ENCODE measurements around the gene IL11. TPM values are rescaled to one million over a fixed set of nuclear protein-coding genes. Genes with fewer than 3 reads are reported as not detected.
A peak's percentile ranks its signal among the peaks of the same experiment; 100 is the strongest.

Gene IL11
- total and polyA plus RNA-seq, 2 of the 13 experiments (the other 11 are each of a cell fraction or from before 2014, with no cell fraction given) = 2.5 to 2.9 TPM

GRCh38 chr19:55362174-55362989, 7.9 kb downstream of the IL11 start:
- Histone ChIP-seq H2AFZ (ENCODE audit: low read length) (no peak overlapping the region), H3K27ac (ENCODE audit: extremely low read length, insufficient read depth, low read length) (no peak overlapping the region), H3K4me1 (ENCODE audit: insufficient read depth, low read length) (peaks cover 14% of the 10 kb centered on the region), H3K9me3 (ENCODE audit: low read length) (no peaks in the 10 kb centered on the region), H3K79me2 (ENCODE audit: insufficient read depth, low read length) (no peaks in the 10 kb centered on the region), H3K36me3 (replicated peaks in 1 of 2; ENCODE audit: control insufficient read depth in 1 of 2, insufficient read depth in 2 of 2, low read length in 2 of 2) (no peaks in the 10 kb centered on the region), H3K4me2 (ENCODE audit: low read depth, low read length) (peak overlapping the region; percentile 1; the same call in 1 of the 2 replicates), H3K4me3 (replicated peaks in 1 of 3; ENCODE audit: insufficient read depth in 1 of 3, low read depth in 2 of 3, low read length in 3 of 3) (peak overlapping the region in 1 of 3 experiments; percentile 33; a peak in 1 of 6 replicates), H3K9ac (ENCODE audit: insufficient read depth, low read depth, low read length) (no peak overlapping the region), H4K20me1 (ENCODE audit: insufficient read depth, low read length) (no peaks in the 10 kb centered on the region), H3K27me3 (ENCODE audit: control insufficient read depth in 1 of 2, insufficient read depth in 2 of 2, low read length in 2 of 2) (peaks cover 4 to 24% of the 10 kb centered on the region in 2 experiments)
- ChIA-PET POLR2A (interaction anchor here (0.6 to 1.3 kb wide), 3 partner anchors 23 to 45 kb away, joined by 3 read pairs; partner anchors contain the start of gene KMT5C), CTCF (ENCODE audit: low intra/inter-chr PET ratio, low total read pairs) (no interaction called here)
- in situ Hi-C loops (cut with HindIII; ENCODE audit: extremely low pct_ligation_motif_present, low pct_unique_long_range_greater_than_20kb) = no loop called here
- no peak for DNase-seq (ENCODE audit: low spot score)
- BruUV-seq (replicated peaks) = no TSS peak
- FAIRE-seq = no peak
- ATAC-seq = peak; percentile 17; the same call in 2 of the 3 replicates
- WGBS (ENCODE audit: low lambda C conversion rate) = 18% methylated on average over 9 of the region's 38 CpGs
- TF ChIP-seq THAP9 (CRISPR knock-in tag; IDR thresholded peaks at IDR 0.05; ENCODE audit: borderline replicate concordance) (no peak), EZH2 (conservative IDR thresholded peaks at IDR 0.05; ENCODE audit: low read depth, low read length) (no peak), ZBTB33 (CRISPR knock-in tag; IDR thresholded peaks at IDR 0.05) (peak; percentile 6; the same call in 1 of the 2 replicates), ZNF597 (CRISPR knock-in tag; IDR thresholded peaks at IDR 0.05) (no peak), ZNF687 (CRISPR knock-in tag; IDR thresholded peaks at IDR 0.05) (0 out of 2 replicates have a peak, but pooled peaks have one; percentile 11)
- intact Hi-C loops (cut with micrococcal nuclease; ENCODE audit: unreplicated experiment) = no loop called here
